GM12875 (cell line): ENCODE data around the gene EPAS1.

Experiments used
- H3K4me3 ChIP-seq: one replicate; pipeline ENCODE4 v1.5.1; 2011; ENCODE audit warnings: low read depth, low read length, control low read depth
- CTCF ChIP-seq: IDR thresholded peaks from 2 replicates; pipeline ENCODE4 v1.5.1; 2011; ENCODE audit warnings: low read depth, mild to moderate bottlenecking, control low read depth, inconsistent platforms, low read length, moderate library complexity, borderline replicate concordance; ENCODE audit not compliant: insufficient read depth

The EPAS1 gene

GRCh38 chr2:46386763-46387162 is 89.6 kb downstream of the EPAS1 start:
- TF ChIP-seq CTCF, result no peak
- no peak overlapping the region for H3K4me3 ChIP-seq

- no peak for TF ChIP-seq CTCF
- H3K4me3 ChIP-seq, result no peak overlapping the region
Measured at GRCh38 chr2:46387292-46387691, 90.1 kb downstream of the EPAS1 start.

GRCh38 chr2:46387886-46388515 is 90.8 kb downstream of the EPAS1 start:
- no peak overlapping the region for H3K4me3 ChIP-seq
- TF ChIP-seq CTCF, result no peak

- TF ChIP-seq CTCF, result no peak
- no peak overlapping the region for H3K4me3 ChIP-seq
Measured at GRCh38 chr2:46388881-46389280, 91.7 kb downstream of the EPAS1 start.

- no peak overlapping the region for H3K4me3 ChIP-seq
- no peak for TF ChIP-seq CTCF
Measured at GRCh38 chr2:46389417-46389916, 92.3 kb downstream of the EPAS1 start.

- TF ChIP-seq CTCF, result no peak
Measured at GRCh38 chr2:46390036-46390435, 92.8 kb downstream of the EPAS1 start.

GRCh38 chr2:46390901-46391395 is 93.7 kb downstream of the EPAS1 start:
- TF ChIP-seq CTCF, result no peak
- no peak overlapping the region for H3K4me3 ChIP-seq

More at GRCh38 chr2:46390036-46390435, 92.8 kb downstream of the EPAS1 start:
- H3K4me3 ChIP-seq, result no peak overlapping the region
